Measurements from ENCODE around the gene ADAR.

Gene ADAR

DNA sequence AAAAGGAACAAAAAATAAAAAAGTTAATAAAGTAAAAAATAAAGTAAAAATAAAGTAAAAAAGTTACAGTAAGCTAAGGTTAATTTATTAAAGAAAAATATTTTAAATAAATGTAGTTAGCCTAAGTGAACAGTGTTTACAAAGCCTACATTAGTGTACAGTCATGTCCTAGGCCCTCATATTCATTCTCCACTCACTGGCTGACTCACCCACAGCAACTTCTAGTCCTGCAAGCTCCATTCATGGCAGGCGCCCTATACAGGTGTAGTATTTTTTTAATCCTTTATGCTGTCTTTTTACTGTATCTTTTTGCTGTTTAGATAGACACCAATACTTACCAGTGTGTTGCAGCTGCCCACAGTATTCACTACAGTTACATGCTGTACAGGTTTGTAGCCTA lies 12.4 kb downstream of the ADAR start:
- H3K36me3 ChIP-seq (ENCODE audit: control insufficient read depth, low read depth, low read length) = peaks cover 92% of the 10 kb centered on the region
- no peaks in the 10 kb centered on the region for H3K27me3 ChIP-seq (ENCODE audit: control insufficient read depth, insufficient read depth, low read length)
- no peak overlapping the region for H3K4me3 ChIP-seq (ENCODE audit: low read length)
- H3K9me3 ChIP-seq (ENCODE audit: control insufficient read depth, low read depth, low read length) = no peaks in the 10 kb centered on the region
- H3K27ac ChIP-seq (ENCODE audit: low read length) = no peak overlapping the region
- H3K4me1 ChIP-seq (ENCODE audit: control insufficient read depth, low read depth, low read length) = no peaks in the 10 kb centered on the region
- H3K9ac ChIP-seq (ENCODE audit: low read length) = no peak overlapping the region

DNA sequence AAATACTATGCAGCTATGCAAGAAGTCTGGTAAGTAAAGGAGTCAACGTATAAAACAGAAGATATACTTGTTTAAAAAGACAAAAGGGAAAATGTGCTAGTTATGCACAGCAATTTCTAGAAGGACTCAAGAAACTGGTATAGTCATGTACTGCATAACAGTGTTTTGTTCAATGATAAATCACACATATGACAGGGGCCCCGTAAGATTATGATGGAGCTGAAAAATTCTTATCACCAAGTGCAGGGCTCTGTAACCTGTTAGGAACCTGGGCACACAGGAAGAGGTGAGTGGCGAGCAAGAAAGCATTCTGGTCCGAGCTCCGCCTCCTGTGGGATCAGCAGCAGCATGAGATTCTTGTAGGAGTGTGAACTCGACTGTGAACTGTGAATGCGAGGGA lies 13.2 kb downstream of the ADAR start:
- Histone ChIP-seq H3K4me3 (ENCODE audit: low read length) (no peak overlapping the region), H3K9ac (ENCODE audit: low read length) (no peak overlapping the region), H3K9me3 (ENCODE audit: control insufficient read depth, low read depth, low read length) (no peaks in the 10 kb centered on the region), H3K27ac (ENCODE audit: low read length) (no peak overlapping the region), H3K27me3 (ENCODE audit: control insufficient read depth, insufficient read depth, low read length) (no peaks in the 10 kb centered on the region), H3K4me1 (ENCODE audit: control insufficient read depth, low read depth, low read length) (no peaks in the 10 kb centered on the region), H3K36me3 (ENCODE audit: control insufficient read depth, low read depth, low read length) (peaks cover 96% of the 10 kb centered on the region)

DNA sequence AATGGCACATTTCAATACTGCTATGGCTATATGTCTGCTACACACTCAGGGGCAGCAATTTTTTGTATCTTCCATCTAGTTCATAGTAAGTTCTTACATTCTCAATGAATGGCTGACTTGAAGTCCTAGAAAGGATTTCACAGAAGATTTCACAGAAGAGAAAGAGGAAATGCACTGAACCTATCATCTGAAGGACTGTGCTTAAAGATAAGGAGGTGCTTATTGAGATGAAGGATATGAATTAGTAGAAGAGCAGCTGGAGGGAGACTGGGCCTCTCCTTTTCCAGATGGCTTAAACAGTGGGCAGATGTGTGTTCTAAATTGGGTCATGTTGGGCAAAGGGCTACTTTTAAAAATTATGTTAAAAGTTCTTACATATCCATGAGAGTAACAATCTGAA lies 14.6 kb downstream of the ADAR start:
- Histone ChIP-seq H3K4me3 (ENCODE audit: low read length) (no peak overlapping the region), H3K27ac (ENCODE audit: low read length) (no peak overlapping the region), H3K27me3 (ENCODE audit: control insufficient read depth, insufficient read depth, low read length) (no peaks in the 10 kb centered on the region), H3K4me1 (ENCODE audit: control insufficient read depth, low read depth, low read length) (no peaks in the 10 kb centered on the region), H3K9me3 (ENCODE audit: control insufficient read depth, low read depth, low read length) (no peaks in the 10 kb centered on the region), H3K36me3 (ENCODE audit: control insufficient read depth, low read depth, low read length) (peaks cover 96% of the 10 kb centered on the region), H3K9ac (ENCODE audit: low read length) (no peak overlapping the region)

DNA sequence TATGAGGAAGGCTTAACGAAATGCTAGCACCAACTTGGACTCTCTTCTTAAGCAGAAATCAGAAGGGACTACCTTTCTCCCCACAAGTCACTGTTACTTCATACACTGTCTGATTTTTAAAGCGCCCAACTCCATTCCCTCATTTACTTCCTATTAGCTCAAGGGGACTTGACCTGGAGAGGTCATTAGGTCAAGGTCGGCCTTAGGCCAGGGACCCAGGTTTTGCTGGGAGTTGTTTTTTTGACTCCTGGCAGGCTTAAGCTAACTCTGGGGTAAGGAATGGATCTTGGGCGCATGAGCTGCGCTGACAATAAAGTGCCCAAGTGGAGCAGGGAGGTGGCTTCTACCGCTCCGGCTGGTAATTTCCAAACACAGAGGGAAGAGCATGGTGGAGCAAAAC lies 16.8 kb downstream of the ADAR start:
- H3K4me1 ChIP-seq (ENCODE audit: control insufficient read depth, low read depth, low read length) = no peaks in the 10 kb centered on the region
- no peaks in the 10 kb centered on the region for H3K9me3 ChIP-seq (ENCODE audit: control insufficient read depth, low read depth, low read length)
- H3K36me3 ChIP-seq (ENCODE audit: control insufficient read depth, low read depth, low read length) = peaks cover 96% of the 10 kb centered on the region
- H3K27me3 ChIP-seq (ENCODE audit: control insufficient read depth, insufficient read depth, low read length) = no peaks in the 10 kb centered on the region
- no peak overlapping the region for H3K27ac ChIP-seq (ENCODE audit: low read length)
- H3K9ac ChIP-seq (ENCODE audit: low read length) = no peak overlapping the region
- H3K4me3 ChIP-seq (ENCODE audit: low read length) = no peak overlapping the region

DNA sequence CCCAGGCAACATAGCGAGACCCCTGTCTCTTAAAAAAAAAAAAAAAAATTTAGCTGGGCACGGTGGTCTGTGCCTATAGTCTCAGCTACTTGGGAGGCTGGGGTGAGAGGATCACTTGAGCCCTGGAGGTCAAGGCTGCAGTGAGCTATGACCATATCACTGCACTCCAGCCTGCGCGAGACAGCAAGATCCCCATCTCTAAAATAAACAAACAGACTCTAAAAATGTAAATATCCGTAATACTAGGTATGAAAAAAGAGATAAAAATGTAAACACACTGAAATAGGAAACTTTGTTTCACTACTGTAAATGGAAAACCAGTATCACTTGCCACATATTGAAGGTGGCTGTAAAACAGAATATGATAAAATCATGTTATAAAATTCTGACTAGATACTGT lies 17.2 kb downstream of the ADAR start:
- Histone ChIP-seq H3K9me3 (ENCODE audit: control insufficient read depth, low read depth, low read length) (no peaks in the 10 kb centered on the region), H3K27ac (ENCODE audit: low read length) (no peak overlapping the region), H3K4me3 (ENCODE audit: low read length) (no peak overlapping the region), H3K27me3 (ENCODE audit: control insufficient read depth, insufficient read depth, low read length) (no peaks in the 10 kb centered on the region), H3K9ac (ENCODE audit: low read length) (no peak overlapping the region), H3K36me3 (ENCODE audit: control insufficient read depth, low read depth, low read length) (peaks cover 96% of the 10 kb centered on the region), H3K4me1 (ENCODE audit: control insufficient read depth, low read depth, low read length) (no peaks in the 10 kb centered on the region)

DNA sequence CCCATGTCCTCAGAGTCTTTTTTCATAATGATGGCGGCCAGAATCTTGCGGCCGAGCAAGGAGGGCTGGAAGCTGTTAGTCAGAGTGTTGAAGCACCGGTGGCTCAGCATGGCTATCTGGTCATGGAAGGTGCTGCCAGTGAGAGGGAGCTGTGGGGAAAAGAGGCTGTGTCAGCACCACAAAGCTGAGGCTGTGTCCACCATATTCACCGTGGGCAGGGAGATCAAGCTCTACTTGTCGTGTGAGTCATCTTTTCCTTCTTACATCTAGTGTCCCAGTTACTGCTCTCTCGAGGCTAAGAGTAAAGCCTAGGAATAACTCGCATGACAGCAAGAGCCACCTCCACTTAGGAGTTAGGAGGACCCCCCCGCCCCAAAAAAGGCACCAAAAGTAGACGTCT lies 18.2 kb downstream of the ADAR start:
- H3K9ac ChIP-seq (ENCODE audit: low read length) = no peak overlapping the region
- H3K27ac ChIP-seq (ENCODE audit: low read length) = no peak overlapping the region
- no peak overlapping the region for H3K4me3 ChIP-seq (ENCODE audit: low read length)
- no peaks in the 10 kb centered on the region for H3K27me3 ChIP-seq (ENCODE audit: control insufficient read depth, insufficient read depth, low read length)
- no peaks in the 10 kb centered on the region for H3K9me3 ChIP-seq (ENCODE audit: control insufficient read depth, low read depth, low read length)
- no peaks in the 10 kb centered on the region for H3K4me1 ChIP-seq (ENCODE audit: control insufficient read depth, low read depth, low read length)
- peaks cover 98% of the 10 kb centered on the region for H3K36me3 ChIP-seq (ENCODE audit: control insufficient read depth, low read depth, low read length)

DNA sequence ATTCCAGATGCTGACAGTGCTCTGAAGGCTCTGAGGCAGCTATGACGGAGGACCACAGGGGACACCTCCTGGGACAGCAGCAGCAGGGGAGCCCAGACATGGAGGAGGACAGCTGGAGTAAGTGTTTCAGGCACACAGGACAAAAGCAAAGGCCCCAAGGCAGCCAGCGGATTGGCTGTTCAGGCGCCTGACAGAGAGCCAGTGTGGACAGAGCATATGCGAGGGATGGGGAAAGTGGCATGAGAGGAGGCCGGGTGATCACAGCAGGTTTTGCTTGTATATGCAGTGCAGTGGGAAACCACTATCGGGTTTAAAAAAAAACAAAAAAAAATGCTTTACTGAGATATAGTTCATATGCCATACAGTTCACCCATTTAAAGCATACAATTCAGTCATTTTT lies 21.3 kb downstream of the ADAR start:
- H3K9me3 ChIP-seq (ENCODE audit: control insufficient read depth, low read depth, low read length) = no peaks in the 10 kb centered on the region
- no peak overlapping the region for H3K27ac ChIP-seq (ENCODE audit: low read length)
- H3K9ac ChIP-seq (ENCODE audit: low read length) = no peak overlapping the region
- H3K27me3 ChIP-seq (ENCODE audit: control insufficient read depth, insufficient read depth, low read length) = no peaks in the 10 kb centered on the region
- H3K4me1 ChIP-seq (ENCODE audit: control insufficient read depth, low read depth, low read length) = no peaks in the 10 kb centered on the region
- no peak overlapping the region for H3K4me3 ChIP-seq (ENCODE audit: low read length)
- peaks cover 99% of the 10 kb centered on the region for H3K36me3 ChIP-seq (ENCODE audit: control insufficient read depth, low read depth, low read length)

DNA sequence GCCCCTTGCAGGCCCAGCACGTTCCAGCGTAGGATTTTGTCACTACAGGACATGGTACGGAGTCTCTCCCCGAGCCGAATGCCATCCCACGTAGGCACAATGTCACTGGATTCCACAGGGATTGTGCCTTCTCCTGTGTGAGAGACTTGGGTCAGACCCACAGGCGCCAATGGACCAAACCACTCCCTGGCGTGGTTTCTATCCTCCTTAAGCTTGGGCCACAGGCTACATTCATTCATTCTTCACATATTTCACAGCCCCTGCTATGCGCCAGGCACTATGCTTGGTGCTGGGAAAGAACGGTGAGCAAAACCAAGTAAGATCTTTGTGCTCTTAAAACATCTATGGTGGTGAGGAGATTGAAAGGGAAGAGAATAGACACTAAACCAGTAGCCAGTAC lies 21.8 kb downstream of the ADAR start:
- no peak overlapping the region for H3K27ac ChIP-seq (ENCODE audit: low read length)
- H3K9me3 ChIP-seq (ENCODE audit: control insufficient read depth, low read depth, low read length) = no peaks in the 10 kb centered on the region
- H3K36me3 ChIP-seq (ENCODE audit: control insufficient read depth, low read depth, low read length) = peaks cover 97% of the 10 kb centered on the region
- no peak overlapping the region for H3K9ac ChIP-seq (ENCODE audit: low read length)
- no peaks in the 10 kb centered on the region for H3K27me3 ChIP-seq (ENCODE audit: control insufficient read depth, insufficient read depth, low read length)
- no peaks in the 10 kb centered on the region for H3K4me1 ChIP-seq (ENCODE audit: control insufficient read depth, low read depth, low read length)
- no peak overlapping the region for H3K4me3 ChIP-seq (ENCODE audit: low read length)

DNA sequence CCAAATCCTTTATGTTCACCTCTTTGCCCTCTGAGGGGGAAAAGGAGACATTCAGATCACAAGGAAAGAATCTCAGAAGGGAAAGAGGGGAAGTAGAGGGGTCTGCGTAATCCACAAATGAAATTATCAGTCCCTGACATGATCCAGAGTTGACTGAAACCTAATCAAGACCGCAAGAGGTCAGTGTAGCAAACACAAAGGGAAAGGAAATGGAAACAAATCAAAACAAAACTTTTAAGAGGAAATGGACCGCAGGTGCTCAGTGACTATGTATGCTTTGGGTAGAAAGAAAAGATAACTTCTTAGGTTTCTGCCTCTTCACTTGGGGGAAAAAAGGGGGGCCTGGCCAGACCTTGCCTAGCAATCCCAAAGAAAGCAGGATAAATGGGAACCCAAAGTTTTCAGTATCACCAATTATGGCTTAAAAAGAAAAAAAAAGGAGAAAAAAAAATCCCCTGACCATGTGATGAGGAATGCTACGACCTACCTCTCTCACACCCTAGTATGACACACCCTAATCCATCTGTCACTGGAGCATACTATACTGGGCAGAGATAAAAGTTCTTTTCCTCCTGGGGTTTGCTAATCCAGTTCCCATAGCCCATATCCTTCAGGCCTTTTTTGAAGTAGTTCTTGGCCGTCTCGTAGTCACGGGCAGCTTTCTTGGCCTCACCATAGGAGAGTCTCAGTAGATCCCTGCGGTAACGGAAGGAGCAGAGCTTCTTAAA lies 23.6 kb downstream of the ADAR start:
- no peak overlapping the region for H3K4me3 ChIP-seq (ENCODE audit: low read length)
- peaks cover 97% of the 10 kb centered on the region for H3K36me3 ChIP-seq (ENCODE audit: control insufficient read depth, low read depth, low read length)
- no peaks in the 10 kb centered on the region for H3K4me1 ChIP-seq (ENCODE audit: control insufficient read depth, low read depth, low read length)
- H3K27me3 ChIP-seq (ENCODE audit: control insufficient read depth, insufficient read depth, low read length) = no peaks in the 10 kb centered on the region
- H3K27ac ChIP-seq (ENCODE audit: low read length) = no peak overlapping the region
- no peak overlapping the region for H3K9ac ChIP-seq (ENCODE audit: low read length)
- H3K9me3 ChIP-seq (ENCODE audit: control insufficient read depth, low read depth, low read length) = no peaks in the 10 kb centered on the region

DNA sequence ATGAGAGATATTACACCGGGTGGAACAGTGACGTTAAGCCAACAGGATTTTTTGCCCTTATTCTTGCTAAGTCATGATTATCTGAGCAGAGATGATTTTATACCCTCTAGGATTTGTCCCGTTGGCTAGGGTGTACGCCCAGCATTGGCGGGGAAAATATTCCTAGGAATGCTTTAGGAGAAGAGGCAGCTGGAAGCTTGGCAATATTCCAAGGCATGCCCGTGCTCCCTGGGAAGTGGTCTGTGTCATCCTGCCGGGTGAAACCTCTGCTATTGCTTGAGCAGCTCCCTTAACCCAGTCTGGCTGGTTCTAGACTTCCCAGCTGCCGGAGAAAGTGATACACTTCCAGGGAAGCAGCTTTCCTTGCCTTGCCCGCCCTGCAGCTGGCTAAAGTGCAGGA lies 24.2 kb downstream of the ADAR start:
- Histone ChIP-seq H3K27me3 (ENCODE audit: control insufficient read depth, insufficient read depth, low read length) (no peaks in the 10 kb centered on the region), H3K9me3 (ENCODE audit: control insufficient read depth, low read depth, low read length) (no peaks in the 10 kb centered on the region), H3K9ac (ENCODE audit: low read length) (no peak overlapping the region), H3K27ac (ENCODE audit: low read length) (no peak overlapping the region), H3K4me1 (ENCODE audit: control insufficient read depth, low read depth, low read length) (no peaks in the 10 kb centered on the region), H3K36me3 (ENCODE audit: control insufficient read depth, low read depth, low read length) (peaks cover 97% of the 10 kb centered on the region), H3K4me3 (ENCODE audit: low read length) (no peak overlapping the region)

DNA sequence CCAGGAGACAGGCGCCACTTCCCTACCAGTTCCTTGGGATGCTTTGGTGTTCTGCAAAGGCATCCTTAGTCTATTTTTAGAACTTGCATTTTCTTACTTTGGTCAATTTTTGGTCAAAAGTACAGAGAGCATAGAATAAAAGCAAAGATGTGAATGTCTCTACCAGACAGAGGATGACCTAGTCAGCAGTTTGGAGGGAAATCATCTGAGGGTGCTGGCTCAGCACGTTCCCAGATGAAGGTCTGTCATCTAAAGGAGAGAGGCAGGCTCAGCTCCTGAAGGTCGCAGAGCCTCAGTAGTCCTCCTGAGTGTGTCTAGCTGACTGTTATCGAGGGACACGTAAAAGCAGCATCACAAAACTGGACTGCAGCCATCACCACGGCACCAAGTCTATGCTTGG lies 25.1 kb downstream of the ADAR start:
- Histone ChIP-seq H3K9me3 (ENCODE audit: control insufficient read depth, low read depth, low read length) (no peaks in the 10 kb centered on the region), H3K4me1 (ENCODE audit: control insufficient read depth, low read depth, low read length) (no peaks in the 10 kb centered on the region), H3K36me3 (ENCODE audit: control insufficient read depth, low read depth, low read length) (peaks cover 97% of the 10 kb centered on the region), H3K9ac (ENCODE audit: low read length) (no peak overlapping the region), H3K27ac (ENCODE audit: low read length) (no peak overlapping the region), H3K4me3 (ENCODE audit: low read length) (no peak overlapping the region), H3K27me3 (ENCODE audit: control insufficient read depth, insufficient read depth, low read length) (no peaks in the 10 kb centered on the region)

DNA sequence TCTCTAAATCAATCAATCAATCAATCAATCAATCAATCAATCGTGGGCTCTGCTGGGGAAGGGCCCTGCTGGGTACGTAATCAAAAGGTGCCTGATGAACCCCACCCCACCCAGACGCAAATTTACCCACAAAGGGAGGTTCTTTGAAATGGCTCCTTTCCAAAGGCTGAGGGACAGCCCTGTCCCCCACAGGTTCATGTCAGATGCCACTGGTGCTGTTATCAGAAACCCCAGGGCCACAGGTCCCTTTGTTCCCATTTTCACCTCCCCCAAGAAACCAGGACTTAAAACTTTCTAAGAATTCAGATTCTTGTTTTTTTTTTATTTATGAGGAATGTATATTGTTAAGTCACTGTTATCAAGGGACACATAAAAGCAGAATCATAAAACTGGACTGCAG lies 26.2 kb downstream of the ADAR start:
- Histone ChIP-seq H3K36me3 (ENCODE audit: control insufficient read depth, low read depth, low read length) (peaks cover 86% of the 10 kb centered on the region), H3K4me1 (ENCODE audit: control insufficient read depth, low read depth, low read length) (no peaks in the 10 kb centered on the region), H3K9ac (ENCODE audit: low read length) (no peak overlapping the region), H3K27me3 (ENCODE audit: control insufficient read depth, insufficient read depth, low read length) (no peaks in the 10 kb centered on the region), H3K9me3 (ENCODE audit: control insufficient read depth, low read depth, low read length) (no peaks in the 10 kb centered on the region), H3K27ac (ENCODE audit: low read length) (no peak overlapping the region), H3K4me3 (ENCODE audit: low read length) (no peak overlapping the region)
